Suprapubic skin (tissue), 4 donors: ENCODE measurements around the gene DIP2C. TPM values are rescaled to one million over a fixed set of nuclear protein-coding genes. Genes with fewer than 3 reads are reported as not detected.

Source experiments
- DNase-seq, 2 donors: peaks; one replicate each; pipeline ENCODE4 v3.0.0-alpha.2; 2019; ENCODE audit warnings: low spot score in 2 of 2
- H3K27ac ChIP-seq: fragments of 200-600 bp; sonication (generic); one replicate; pipeline ENCODE4 v1.5.1; 2019
- H3K27me3 ChIP-seq: fragments of 200-600 bp; sonication (generic); one replicate; pipeline ENCODE4 v1.5.1; 2019
- H3K36me3 ChIP-seq: fragments of 200-600 bp; sonication (generic); one replicate; pipeline ENCODE4 v1.5.1; 2019
- H3K4me1 ChIP-seq: fragments of 200-600 bp; sonication (generic); one replicate; pipeline ENCODE4 v1.5.1; 2019
- H3K4me3 ChIP-seq: fragments of 200-600 bp; sonication (generic); one replicate; pipeline ENCODE4 v1.5.1; 2019; ENCODE audit warnings: mild to moderate bottlenecking
- H3K9me3 ChIP-seq: fragments of 200-600 bp; sonication (generic); one replicate; pipeline ENCODE4 v1.5.1; 2019
- CTCF ChIP-seq, 2 donors: fragments of 200-600 bp in 1 of 2; fragments of 450-650 bp in 1 of 2; sonication (generic) in 1 of 2; IDR thresholded peaks; one replicate each; pipeline ENCODE4 v1.5.1; 2016 to 2019; ENCODE audit warnings: antibody characterized with exemption in 2 of 2, mild to moderate bottlenecking in 1 of 2, moderate library complexity in 1 of 2
- EP300 ChIP-seq: sonication (generic); formaldehyde crosslinking; IDR thresholded peaks from one replicate; pipeline ENCODE4 v1.6.1; 2017; ENCODE audit warnings: antibody characterized with exemption
- POLR2A ChIP-seq, 2 donors: fragments of 450-650 bp; IDR thresholded peaks; one replicate each; pipeline ENCODE4 v1.6.1; 2017; ENCODE audit warnings: antibody characterized with exemption in 2 of 2, mild to moderate bottlenecking in 2 of 2, moderate library complexity in 2 of 2
- POLR2AphosphoS5 ChIP-seq, 3 donors: sonication (generic); formaldehyde crosslinking; IDR thresholded peaks; one replicate each; pipeline ENCODE4 v1.6.1; 2017; ENCODE audit warnings: antibody characterized with exemption in 3 of 3
- WGBS: methylation state at CpG from one replicate; pipeline ENCODE4 v1.1.5; 2018; 5-methylcytosine and 5-hydroxymethylcytosine counted together
- total RNA-seq, 4 donors: library from RNA; depleted of rRNA; stranded (reverse); fragments of >200 nt; gene quantifications; one replicate each; pipeline ENCODE4 v1.1.0, GENCODE V29; 2016

Gene DIP2C
- total RNA-seq, 4 donors from 2014 or later, result 6.7 to 23.3 (median 14.7) TPM

- TF ChIP-seq POLR2A (IDR thresholded peaks at IDR 0.05), result no peak
- TF ChIP-seq CTCF (IDR thresholded peaks at IDR 0.05), result no peak
- no peak for DNase-seq
- peaks cover 8% of the 10 kb centered on the region for H3K4me1 ChIP-seq
- no peak overlapping the region for H3K27ac ChIP-seq
- H3K4me3 ChIP-seq, result no peak overlapping the region
- no peaks in the 10 kb centered on the region for H3K27me3 ChIP-seq
- H3K9me3 ChIP-seq, result no peaks in the 10 kb centered on the region
- H3K36me3 ChIP-seq, result no peaks in the 10 kb centered on the region
- WGBS, result 89% methylated on average over 12 of the region's 12 CpGs
These were observed 116.8 kb downstream of the DIP2C start for GRCh38 chr10:572696-573095.

- Histone ChIP-seq H3K4me3 (no peak overlapping the region), H3K9me3 (no peaks in the 10 kb centered on the region), H3K27ac (no peak overlapping the region), H3K36me3 (no peaks in the 10 kb centered on the region), H3K4me1 (peaks cover 8% of the 10 kb centered on the region), H3K27me3 (no peaks in the 10 kb centered on the region)
- WGBS, result 61% methylated on average over 21 of the region's 21 CpGs
- TF ChIP-seq POLR2AphosphoS5 (IDR thresholded peaks at IDR 0.05), result no peak
- no peak for DNase-seq
These were observed 117.6 kb downstream of the DIP2C start for GRCh38 chr10:571688-572451.

GRCh38 chr10:571166-571565 is 118.3 kb downstream of the DIP2C start:
- TF ChIP-seq EP300 (no peak), POLR2AphosphoS5 (IDR thresholded peaks at IDR 0.05) (no peak), POLR2A (IDR thresholded peaks at IDR 0.05) (no peak), CTCF (IDR thresholded peaks at IDR 0.05) (no peak)
- Histone ChIP-seq H3K27me3 (no peaks in the 10 kb centered on the region), H3K4me3 (no peak overlapping the region), H3K4me1 (peaks cover 6% of the 10 kb centered on the region), H3K9me3 (no peaks in the 10 kb centered on the region), H3K27ac (no peak overlapping the region), H3K36me3 (no peaks in the 10 kb centered on the region)
- DNase-seq, result no peak
- WGBS, result 64% methylated on average over 13 of the region's 13 CpGs

DNA sequence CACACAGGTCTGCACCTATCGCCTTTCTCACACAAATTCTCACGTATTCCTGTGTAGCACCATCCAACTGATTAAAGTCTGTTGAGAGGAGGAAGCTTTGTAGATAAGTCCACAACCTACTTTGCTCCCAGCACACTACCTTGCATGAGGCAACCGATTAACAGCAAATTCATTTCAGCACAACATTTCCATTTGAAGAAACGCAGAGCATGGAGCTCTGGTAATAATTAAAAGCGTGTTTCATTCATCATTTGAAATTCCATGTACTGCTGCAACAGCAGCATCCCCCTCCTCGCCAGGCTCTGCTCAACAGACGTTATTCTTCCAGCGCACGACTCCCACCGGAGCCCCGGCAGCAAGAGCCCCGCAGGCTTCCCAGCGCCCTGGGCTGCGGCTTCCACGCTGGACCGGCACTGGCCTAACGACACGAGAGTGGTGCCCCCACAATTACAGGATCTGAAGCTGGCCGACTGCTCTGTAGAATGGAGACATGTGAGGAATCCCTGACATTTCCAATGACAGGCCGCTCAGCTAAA is 118.8 kb downstream of the DIP2C start:
- TF ChIP-seq EP300 (no peak), POLR2AphosphoS5 (IDR thresholded peaks at IDR 0.05) (no peak), POLR2A (IDR thresholded peaks at IDR 0.05) (no peak), CTCF (IDR thresholded peaks at IDR 0.05) (no peak)
- peak in 1 of 2 donors; percentile 46 for DNase-seq
- no peak overlapping the region for H3K4me3 ChIP-seq
- H3K9me3 ChIP-seq, result no peaks in the 10 kb centered on the region
- H3K27me3 ChIP-seq, result no peaks in the 10 kb centered on the region
- peaks cover 4% of the 10 kb centered on the region for H3K4me1 ChIP-seq
- 75% methylated on average over 20 of the region's 20 CpGs for WGBS
- H3K27ac ChIP-seq, result no peak overlapping the region
- H3K36me3 ChIP-seq, result no peaks in the 10 kb centered on the region

DNA sequence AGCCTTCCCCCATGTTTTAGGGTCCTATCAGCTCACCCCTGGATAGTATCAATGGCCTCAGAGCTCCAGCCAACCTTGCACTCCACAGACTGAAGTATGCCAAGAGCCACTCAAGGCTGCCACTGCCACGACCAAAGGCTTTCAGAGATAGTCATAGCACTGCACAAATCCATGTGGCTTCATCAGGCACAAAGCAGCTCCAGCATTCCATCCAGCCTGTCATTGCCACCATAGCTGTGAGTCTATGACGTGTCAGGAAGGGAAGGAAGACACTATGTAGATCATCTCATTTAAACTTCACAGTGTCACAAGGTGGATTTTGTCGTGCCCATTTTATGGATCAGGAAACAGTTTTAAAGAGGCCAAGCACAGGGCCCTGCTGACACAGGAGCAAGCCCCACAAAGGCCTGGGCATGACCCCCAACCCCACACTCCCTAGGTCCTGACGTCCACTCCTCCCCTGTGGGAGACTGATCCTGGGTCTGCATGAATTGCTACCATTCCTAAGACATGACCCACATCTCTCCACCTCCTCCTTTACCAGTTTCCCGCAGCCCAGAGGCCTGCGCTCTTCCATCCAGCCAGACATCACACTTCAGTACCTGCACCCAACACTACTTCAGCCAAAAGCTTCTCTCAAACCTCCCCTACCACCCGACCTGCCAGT is 119.4 kb downstream of the DIP2C start:
- Histone ChIP-seq H3K27ac (no peak overlapping the region), H3K4me3 (no peak overlapping the region), H3K4me1 (no peaks in the 10 kb centered on the region), H3K36me3 (no peaks in the 10 kb centered on the region), H3K9me3 (no peaks in the 10 kb centered on the region), H3K27me3 (no peaks in the 10 kb centered on the region)
- DNase-seq, result no peak
- no peak for TF ChIP-seq EP300
- no peak for TF ChIP-seq CTCF (IDR thresholded peaks at IDR 0.05)
- TF ChIP-seq POLR2A (IDR thresholded peaks at IDR 0.05), result no peak
- TF ChIP-seq POLR2AphosphoS5 (IDR thresholded peaks at IDR 0.05), result no peak
- WGBS, result 92% methylated on average over 7 of the region's 7 CpGs
